ENCODE data around the gene EDEM2. TPM values are rescaled to one million over a fixed set of nuclear protein-coding genes. Genes with fewer than 3 reads are reported as not detected.
"Not testable (repeated sequence)": the region's sequence is repeated elsewhere in the genome, so short reads cannot be mapped to it uniquely, and the experiment has no call there.

Gene EDEM2
- total RNA-seq = 10 to 100 TPM; 13.3 to 20.3 (median 14.6) TPM

- Histone ChIP-seq H3K4me3 (peak within 1 kb of the TSS; percentile 70 to 83 (median 79)), H3K9me3 (no peaks in the 10 kb centered on the region), H3K4me1 (peaks cover 12 to 32% (median 30%) of the 10 kb centered on the region in 4 donors), H3K27me3 (no peaks in the 10 kb centered on the region), H3K27ac (replicated peaks in 1 of 4) (peak within 1 kb of the TSS; percentile 72 to 87 (median 78)), H3K36me3 (peaks cover 2 to 28% (median 20%) of the 10 kb centered on the region in 4 donors)
- DNase-seq (ENCODE audit: extremely low spot score) = peak; percentile 98
- TF ChIP-seq POLR2AphosphoS5 (IDR thresholded peaks at IDR 0.05) (peak; percentile 92 to 93), EP300 (IDR thresholded peaks at IDR 0.05) (no peak)
- WGBS = 0% methylated on average over 24 of the region's 42 CpGs
- intact Hi-C loops (cut with DNase I) = loop anchor here (10.0 kb wide), 1 partner anchor 308 kb away; the partner anchor contains the start of gene CEP250
Measured at GRCh38 chr20:35146920-35147574, at the start of gene EDEM2. EDEM2 (minus strand) TSS chr20:35147336; CDS start chr20:35147258, 78 bp downstream.

- Histone ChIP-seq H3K27me3 (no peaks in the 10 kb centered on the region), H3K4me3 (no peak overlapping the region), H3K27ac (replicated peaks in 1 of 4) (no peak overlapping the region), H3K9me3 (peaks cover 0 to 24% (median 13%) of the 10 kb centered on the region in 4 donors), H3K4me1 (peaks cover 0 to 4% (median 0%) of the 10 kb centered on the region in 4 donors), H3K36me3 (peaks cover 0 to 1% (median 0%) of the 10 kb centered on the region in 4 donors)
- no peak for TF ChIP-seq POLR2A (IDR thresholded peaks at IDR 0.05; ENCODE audit: low read depth)
- TF ChIP-seq CTCF (IDR thresholded peaks at IDR 0.05) = no peak
- no peak for TF ChIP-seq EP300 (IDR thresholded peaks at IDR 0.05)
- no peak for TF ChIP-seq POLR2AphosphoS5 (IDR thresholded peaks at IDR 0.05)
- DNase-seq (ENCODE audit: extremely low spot score) = no peak
- intact Hi-C loops (cut with DNase I) = no loop called here
Measured at GRCh38 chr20:35196313-35196712, 49.2 kb upstream of the EDEM2 start.

- intact Hi-C loops (cut with DNase I) = not testable (repeated sequence)
Measured at GRCh38 chr20:35193031-35193791, 46.1 kb upstream of the EDEM2 start.

GRCh38 chr20:35192118-35192872 is 45.2 kb upstream of the EDEM2 start:
- H3K27me3 ChIP-seq = no peaks in the 10 kb centered on the region
- peaks cover 0 to 5% (median 0%) of the 10 kb centered on the region in 4 donors for H3K36me3 ChIP-seq
- WGBS = 50% methylated on average over 9 of the region's 9 CpGs
- no peak for TF ChIP-seq POLR2A (IDR thresholded peaks at IDR 0.05; ENCODE audit: low read depth)
- TF ChIP-seq POLR2AphosphoS5 (IDR thresholded peaks at IDR 0.05) = no peak
- no peak for TF ChIP-seq EP300 (IDR thresholded peaks at IDR 0.05)
- no peak for TF ChIP-seq CTCF (IDR thresholded peaks at IDR 0.05)
- H3K4me3 ChIP-seq = no peak overlapping the region
- H3K27ac ChIP-seq (replicated peaks in 1 of 4) = no peak overlapping the region
- intact Hi-C loops (cut with DNase I) = no loop called here
- DNase-seq (ENCODE audit: extremely low spot score) = no peak
- peaks cover 0 to 13% (median 5%) of the 10 kb centered on the region in 4 donors for H3K9me3 ChIP-seq
- H3K4me1 ChIP-seq = peaks cover 0 to 16% (median 10%) of the 10 kb centered on the region in 4 donors

More at GRCh38 chr20:35193031-35193791, 46.1 kb upstream of the EDEM2 start:
- not testable (repeated sequence) for H3K4me3 ChIP-seq; DNase-seq (ENCODE audit: extremely low spot score); H3K4me1 ChIP-seq; H3K27me3 ChIP-seq; H3K27ac ChIP-seq (replicated peaks in 1 of 4); H3K36me3 ChIP-seq
- 98% methylated on average over 9 of the region's 9 CpGs for WGBS
- H3K9me3 ChIP-seq = peaks cover 0 to 13% (median 5%) of the 10 kb centered on the region in 4 donors

GRCh38 chr20:35191419-35192117 is 44.4 kb upstream of the EDEM2 start:
- intact Hi-C loops (cut with DNase I) = no loop called here

More at GRCh38 chr20:35191419-35192117, 44.4 kb upstream of the EDEM2 start:
- Histone ChIP-seq H3K36me3 (peaks cover 0 to 5% (median 0%) of the 10 kb centered on the region in 4 donors), H3K4me3 (no peak overlapping the region), H3K4me1 (peaks cover 0 to 18% (median 10%) of the 10 kb centered on the region in 4 donors), H3K9me3 (peaks cover 0 to 8% (median 3%) of the 10 kb centered on the region in 4 donors), H3K27ac (replicated peaks in 1 of 4) (no peak overlapping the region), H3K27me3 (no peaks in the 10 kb centered on the region)
- TF ChIP-seq POLR2A (IDR thresholded peaks at IDR 0.05; ENCODE audit: low read depth) = no peak
- no peak for TF ChIP-seq POLR2AphosphoS5 (IDR thresholded peaks at IDR 0.05)
- TF ChIP-seq EP300 (IDR thresholded peaks at IDR 0.05) = no peak
- no peak for TF ChIP-seq CTCF (IDR thresholded peaks at IDR 0.05)
- DNase-seq (ENCODE audit: extremely low spot score) = no peak
- 86% methylated on average over 5 of the region's 5 CpGs for WGBS

All from esophagus muscularis mucosa (tissue), 4 donors.